HUES48 (cell line): ENCODE results near the gene LETM1.

Experiments used
- H3K27ac ChIP-seq: one replicate; pipeline ENCODE4 v1.7.0; 2013; ENCODE audit warnings: low read depth, low read length, inconsistent platforms
- H3K27me3 ChIP-seq: 2 replicates; pipeline ENCODE4 v1.6.1; 2013; ENCODE audit warnings: mild to moderate bottlenecking, low read length; ENCODE audit not compliant: control insufficient read depth, insufficient read depth
- H3K36me3 ChIP-seq: 2 replicates; pipeline ENCODE4 v1.6.1; 2013; ENCODE audit warnings: low read length; ENCODE audit not compliant: control insufficient read depth, insufficient read depth
- H3K4me1 ChIP-seq: 2 replicates; pipeline ENCODE4 v1.6.1; 2013; ENCODE audit warnings: mild to moderate bottlenecking, low read length; ENCODE audit not compliant: control insufficient read depth, insufficient read depth
- H3K4me3 ChIP-seq: 2 replicates; pipeline ENCODE4 v1.5.1; 2013; ENCODE audit warnings: mild to moderate bottlenecking, low read depth, low read length
- H3K9ac ChIP-seq: 2 replicates; pipeline ENCODE4 v1.6.1; 2013; ENCODE audit warnings: mild to moderate bottlenecking, low read depth, low read length, moderate library complexity
- H3K9me3 ChIP-seq: 2 replicates; pipeline ENCODE4 v1.6.1; 2013; ENCODE audit warnings: low read length; ENCODE audit not compliant: control insufficient read depth, insufficient read depth

The LETM1 gene

GRCh38 chr4:1824746-1825145 is 31.2 kb downstream of the LETM1 start:
- Histone ChIP-seq H3K27ac (no peak overlapping the region), H3K9ac (no peak overlapping the region), H3K4me1 (no peaks in the 10 kb centered on the region), H3K36me3 (peaks cover 55% of the 10 kb centered on the region), H3K27me3 (no peaks in the 10 kb centered on the region), H3K9me3 (no peaks in the 10 kb centered on the region), H3K4me3 (no peak overlapping the region)

GRCh38 chr4:1823545-1823932 is 32.4 kb downstream of the LETM1 start:
- Histone ChIP-seq H3K4me3 (no peak overlapping the region), H3K9ac (no peak overlapping the region), H3K4me1 (no peaks in the 10 kb centered on the region), H3K36me3 (peaks cover 66% of the 10 kb centered on the region), H3K9me3 (no peaks in the 10 kb centered on the region), H3K27ac (no peak overlapping the region), H3K27me3 (no peaks in the 10 kb centered on the region)

- Histone ChIP-seq H3K36me3 (peaks cover 71% of the 10 kb centered on the region), H3K27ac (no peak overlapping the region), H3K4me1 (no peaks in the 10 kb centered on the region), H3K9me3 (no peaks in the 10 kb centered on the region), H3K4me3 (no peak overlapping the region), H3K27me3 (no peaks in the 10 kb centered on the region), H3K9ac (no peak overlapping the region)
These were observed 33.1 kb downstream of the LETM1 start for GRCh38 chr4:1822568-1823544.

- H3K4me3 ChIP-seq = no peak overlapping the region
- no peaks in the 10 kb centered on the region for H3K27me3 ChIP-seq
- H3K9me3 ChIP-seq = no peaks in the 10 kb centered on the region
- peaks cover 79% of the 10 kb centered on the region for H3K36me3 ChIP-seq
- no peak overlapping the region for H3K9ac ChIP-seq
- H3K27ac ChIP-seq = no peak overlapping the region
- no peaks in the 10 kb centered on the region for H3K4me1 ChIP-seq
These were observed 34.0 kb downstream of the LETM1 start for GRCh38 chr4:1821679-1822567.

- Histone ChIP-seq H3K9ac (no peak overlapping the region), H3K27ac (no peak overlapping the region), H3K9me3 (no peaks in the 10 kb centered on the region), H3K27me3 (no peaks in the 10 kb centered on the region), H3K4me1 (no peaks in the 10 kb centered on the region), H3K4me3 (no peak overlapping the region), H3K36me3 (peaks cover 79% of the 10 kb centered on the region)
These were observed 36.1 kb downstream of the LETM1 start for GRCh38 chr4:1819816-1820215.

GRCh38 chr4:1819284-1819683 is 36.7 kb downstream of the LETM1 start:
- Histone ChIP-seq H3K9me3 (no peaks in the 10 kb centered on the region), H3K4me1 (no peaks in the 10 kb centered on the region), H3K27ac (no peak overlapping the region), H3K4me3 (no peak overlapping the region), H3K27me3 (no peaks in the 10 kb centered on the region), H3K9ac (no peak overlapping the region), H3K36me3 (peaks cover 77% of the 10 kb centered on the region)

GRCh38 chr4:1815997-1816860 is 39.7 kb downstream of the LETM1 start:
- Histone ChIP-seq H3K9ac (no peak overlapping the region), H3K4me1 (no peaks in the 10 kb centered on the region), H3K27ac (no peak overlapping the region), H3K27me3 (no peaks in the 10 kb centered on the region), H3K9me3 (no peaks in the 10 kb centered on the region), H3K36me3 (peaks cover 70% of the 10 kb centered on the region), H3K4me3 (no peak overlapping the region)

GRCh38 chr4:1815096-1815996 is 40.6 kb downstream of the LETM1 start:
- no peak overlapping the region for H3K9ac ChIP-seq
- peaks cover 68% of the 10 kb centered on the region for H3K36me3 ChIP-seq
- H3K9me3 ChIP-seq = no peaks in the 10 kb centered on the region
- no peaks in the 10 kb centered on the region for H3K27me3 ChIP-seq
- no peaks in the 10 kb centered on the region for H3K4me1 ChIP-seq
- no peak overlapping the region for H3K4me3 ChIP-seq
- H3K27ac ChIP-seq = no peak overlapping the region

GRCh38 chr4:1814453-1814852 is 41.5 kb downstream of the LETM1 start:
- Histone ChIP-seq H3K27ac (no peak overlapping the region), H3K4me3 (no peak overlapping the region), H3K9me3 (no peaks in the 10 kb centered on the region), H3K27me3 (no peaks in the 10 kb centered on the region), H3K4me1 (no peaks in the 10 kb centered on the region), H3K9ac (no peak overlapping the region), H3K36me3 (peaks cover 59% of the 10 kb centered on the region)

- Histone ChIP-seq H3K27ac (no peak overlapping the region), H3K9ac (no peak overlapping the region), H3K4me3 (no peak overlapping the region), H3K27me3 (no peaks in the 10 kb centered on the region), H3K36me3 (peaks cover 54% of the 10 kb centered on the region), H3K4me1 (no peaks in the 10 kb centered on the region), H3K9me3 (no peaks in the 10 kb centered on the region)
These were observed 42.0 kb downstream of the LETM1 start for GRCh38 chr4:1813915-1814314.
